HG02943 (cell line): ENCODE data around the gene TADA1.

Experiments used
- ATAC-seq: cut with Tn5 transposase; IDR thresholded peaks from one replicate; pipeline ENCODE4 v1.9.1; 2021; ENCODE audit warnings: mild to moderate bottlenecking, low read depth, moderate library complexity; ENCODE audit not compliant: unreplicated experiment

TADA1 gene, protein sequence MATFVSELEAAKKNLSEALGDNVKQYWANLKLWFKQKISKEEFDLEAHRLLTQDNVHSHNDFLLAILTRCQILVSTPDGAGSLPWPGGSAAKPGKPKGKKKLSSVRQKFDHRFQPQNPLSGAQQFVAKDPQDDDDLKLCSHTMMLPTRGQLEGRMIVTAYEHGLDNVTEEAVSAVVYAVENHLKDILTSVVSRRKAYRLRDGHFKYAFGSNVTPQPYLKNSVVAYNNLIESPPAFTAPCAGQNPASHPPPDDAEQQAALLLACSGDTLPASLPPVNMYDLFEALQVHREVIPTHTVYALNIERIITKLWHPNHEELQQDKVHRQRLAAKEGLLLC

DNA sequence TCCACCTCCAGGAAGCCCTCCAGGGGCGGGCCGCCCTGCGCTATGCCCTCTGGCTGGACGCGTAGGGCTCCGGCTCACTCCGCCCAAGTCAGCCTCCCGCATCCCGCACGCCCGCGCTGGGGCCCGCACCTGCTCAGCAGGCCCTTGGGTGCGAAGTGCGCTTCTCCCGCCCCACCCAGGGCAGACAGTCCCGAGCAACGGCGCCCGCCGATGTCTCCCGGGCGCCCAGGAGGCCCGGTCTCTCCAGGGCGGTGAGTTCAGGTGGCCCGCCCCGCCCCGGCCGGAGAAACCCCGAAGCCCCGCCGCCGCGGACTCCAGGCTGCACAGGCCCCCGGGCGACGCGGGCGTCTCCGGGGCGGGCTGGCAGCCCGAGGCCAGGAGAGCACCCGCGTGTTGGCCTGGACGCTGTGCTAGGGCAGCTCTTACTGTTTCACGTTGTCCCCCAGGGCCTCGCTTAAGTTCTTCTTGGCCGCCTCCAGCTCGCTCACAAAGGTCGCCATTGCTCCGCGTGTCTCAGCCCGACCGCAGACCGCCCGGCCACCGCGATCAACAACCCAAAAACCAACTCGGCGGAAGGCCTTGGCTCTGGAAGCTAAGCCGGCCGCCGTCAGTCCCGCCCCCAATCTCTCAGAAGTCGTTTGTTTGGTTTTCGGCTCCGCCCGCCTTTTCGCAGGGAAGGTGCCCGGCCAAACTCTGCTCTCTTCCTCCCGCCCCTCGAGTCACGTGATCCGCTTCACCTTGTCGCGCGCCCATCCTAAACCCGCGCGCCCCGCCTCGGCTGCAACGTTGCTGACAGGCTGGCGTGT, at the start of gene TADA1:
TSS of gene TADA1 (minus strand) at position 531 of the 806 bp plus-strand sequence. CDS start at position 500, 31 bp downstream.
- ATAC-seq, result peak; percentile 94

DNA sequence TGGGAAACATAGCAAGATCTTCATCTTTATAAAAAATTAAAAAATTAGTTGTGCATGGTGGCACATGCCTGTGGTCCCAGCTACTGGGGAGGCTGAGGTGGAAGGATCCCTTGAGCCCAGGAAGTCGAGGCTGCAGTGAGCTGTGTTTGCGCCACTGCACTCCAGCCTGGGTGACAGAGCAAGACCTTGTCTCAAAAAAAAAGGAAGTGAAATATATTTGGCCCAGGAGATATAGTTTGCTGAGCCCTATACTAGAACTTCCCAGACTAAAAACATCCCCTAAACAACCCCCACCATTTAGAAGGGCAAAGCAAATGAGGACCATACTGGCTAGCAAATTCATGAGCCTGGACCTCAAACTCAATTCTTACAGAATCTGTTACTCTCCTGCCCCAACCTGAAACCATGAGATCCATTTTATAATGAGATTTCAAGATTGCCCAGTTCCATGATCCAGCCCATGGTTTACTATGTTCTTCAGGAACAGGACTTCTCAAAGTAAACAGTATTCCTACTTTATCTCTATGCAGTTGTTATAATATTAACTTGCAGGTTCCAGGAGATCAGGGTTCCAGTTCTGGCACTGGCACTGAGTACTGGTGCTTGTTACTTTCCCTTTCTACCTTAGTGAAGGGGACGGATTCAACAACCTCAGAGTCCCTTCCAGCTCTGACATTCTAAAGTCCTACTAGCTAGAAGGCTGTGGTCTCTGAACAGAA, 48.9 kb upstream of the TADA1 start:
- ATAC-seq, result no peak

DNA sequence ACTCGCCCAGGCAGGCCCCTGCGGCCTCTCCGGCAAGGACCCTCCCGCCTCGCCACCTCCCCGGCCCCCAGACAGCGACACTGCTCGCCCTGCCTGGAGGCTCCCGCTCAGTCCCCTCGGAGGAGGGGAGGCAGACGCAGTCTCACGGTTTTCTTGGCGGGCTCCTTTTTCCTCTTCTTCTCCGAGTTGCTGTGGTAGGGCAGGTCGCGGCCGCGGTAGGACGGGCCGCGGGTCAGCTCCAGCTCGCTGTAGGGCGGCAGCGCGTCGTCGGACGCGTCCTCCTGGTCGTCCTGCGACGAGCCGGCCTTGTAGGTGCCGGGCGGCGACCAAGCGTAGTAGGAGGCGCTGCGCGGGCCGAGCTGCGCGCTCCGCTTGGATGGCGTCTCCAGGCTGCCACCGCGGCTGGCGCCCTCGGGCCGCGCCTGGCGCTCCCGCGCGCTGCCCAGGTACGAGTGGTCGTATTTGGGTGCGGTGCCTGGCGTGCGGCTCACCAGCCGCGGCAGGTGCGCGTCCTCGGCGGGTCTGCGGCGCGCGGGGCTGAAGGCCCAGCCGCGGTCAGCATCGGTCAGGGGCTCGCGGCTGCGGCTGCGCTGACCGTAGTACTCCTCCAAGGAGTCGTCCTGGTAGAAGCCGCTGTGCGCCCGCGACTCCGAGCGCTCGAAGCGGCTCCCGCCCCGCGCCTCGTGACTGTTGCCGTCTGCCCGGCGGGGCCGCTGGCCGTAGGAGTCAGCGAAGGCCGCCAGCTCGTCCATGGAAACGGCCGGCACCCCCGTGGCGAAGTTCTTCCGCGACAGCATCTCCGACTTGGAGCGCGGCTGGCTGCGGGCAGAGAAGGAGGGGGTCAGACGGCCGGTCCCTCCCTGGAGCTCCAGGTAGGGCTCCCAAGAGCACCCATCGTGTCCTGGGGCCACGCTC, 44.8 kb upstream of the TADA1 start:
- no peak for ATAC-seq

DNA sequence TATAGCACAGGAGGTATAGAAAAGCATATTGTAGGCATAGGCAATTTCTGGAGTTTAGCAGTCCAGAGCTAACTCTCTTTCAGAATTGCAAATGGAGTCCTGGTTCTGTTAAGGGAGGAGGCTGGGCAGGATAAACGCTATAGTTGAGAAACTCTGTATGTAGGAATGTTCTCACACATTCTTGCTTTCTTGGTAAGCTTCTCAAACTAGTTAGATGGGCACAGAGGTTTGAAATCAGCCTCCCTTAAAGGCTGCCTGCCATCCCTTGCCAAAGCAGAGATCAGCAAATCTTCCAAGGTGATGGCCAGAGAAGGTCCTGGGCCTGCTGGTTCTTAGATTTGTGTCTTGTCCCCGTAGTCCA, 42.9 kb upstream of the TADA1 start:
- ATAC-seq, result no peak

DNA sequence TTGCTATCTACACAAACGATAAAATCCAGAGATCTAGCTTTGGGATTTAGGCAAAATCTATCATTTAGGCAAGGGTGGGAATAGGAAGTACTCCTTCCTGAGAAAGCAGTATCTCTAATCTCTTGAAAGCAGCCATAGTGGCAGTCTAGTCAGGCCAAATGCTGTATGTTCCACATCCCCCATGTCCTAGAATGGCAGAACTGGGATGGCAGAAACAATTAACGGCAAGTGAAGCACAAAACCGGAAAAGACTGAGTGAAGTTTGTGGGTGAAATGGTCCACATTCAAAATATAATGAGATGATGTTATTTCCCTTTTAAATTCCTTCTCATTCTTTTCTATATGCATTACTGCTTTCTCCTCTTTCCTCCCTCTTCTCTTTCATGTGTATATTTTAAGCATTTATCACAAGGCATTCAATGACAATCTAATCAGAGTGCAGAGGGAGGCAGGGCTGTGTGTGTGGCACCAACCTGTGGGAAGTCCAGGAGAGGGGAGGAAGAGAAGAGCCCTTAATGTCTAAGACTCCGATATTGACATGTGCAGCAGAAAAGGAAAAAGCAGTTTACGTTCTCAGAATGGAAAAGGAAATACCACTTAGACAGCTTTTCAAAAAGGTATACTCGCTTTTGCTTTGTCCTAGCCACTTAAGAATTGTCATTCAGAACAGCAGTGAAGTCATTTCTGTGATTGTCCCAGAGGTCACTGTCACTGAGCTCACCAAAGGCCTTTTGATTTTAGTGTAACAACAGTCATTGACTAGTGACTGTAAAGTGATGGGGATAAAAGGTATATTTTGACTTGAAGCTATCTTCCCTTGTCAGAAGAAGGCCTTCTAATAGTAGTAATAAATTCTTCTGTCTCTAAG, 42.3 kb upstream of the TADA1 start:
- no peak for ATAC-seq

DNA sequence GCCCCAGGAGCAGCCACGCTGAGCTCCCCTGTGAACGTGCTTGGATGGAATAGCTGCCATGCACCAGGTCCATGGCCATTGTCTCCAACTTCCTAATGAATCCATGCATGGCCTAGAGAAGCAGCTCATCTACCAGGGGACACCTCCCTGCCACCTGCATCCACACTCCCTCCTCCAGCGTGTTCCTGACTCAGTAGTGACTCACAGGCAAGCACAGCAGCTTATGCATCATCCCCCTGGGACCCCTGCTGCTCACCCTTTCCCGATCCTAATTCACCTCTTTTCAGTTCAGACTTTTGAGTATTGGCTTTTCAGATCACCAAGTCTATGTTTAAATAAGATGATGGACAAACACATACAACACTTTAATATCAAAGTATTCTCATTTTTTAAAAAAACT, 39.9 kb upstream of the TADA1 start:
- no peak for ATAC-seq

DNA sequence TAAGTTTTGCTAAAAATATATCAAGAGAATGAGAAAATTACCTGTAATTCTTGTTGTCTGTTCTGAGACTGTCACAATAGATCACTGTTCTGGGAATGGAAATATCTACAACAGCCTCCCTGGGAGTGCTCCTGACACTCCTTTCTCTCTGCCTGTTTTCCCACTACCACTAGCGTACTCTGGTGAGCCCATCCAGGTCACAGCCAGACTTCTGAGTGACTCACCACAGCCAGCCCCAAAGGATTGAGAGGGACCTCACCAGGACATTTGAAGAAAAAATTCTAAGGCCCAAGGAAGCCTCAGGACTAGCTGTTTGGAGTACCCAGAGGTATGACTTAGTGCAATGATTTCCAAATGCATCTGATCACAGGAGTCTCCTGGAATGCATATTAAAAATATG, 39.0 kb upstream of the TADA1 start:
- no peak for ATAC-seq

DNA sequence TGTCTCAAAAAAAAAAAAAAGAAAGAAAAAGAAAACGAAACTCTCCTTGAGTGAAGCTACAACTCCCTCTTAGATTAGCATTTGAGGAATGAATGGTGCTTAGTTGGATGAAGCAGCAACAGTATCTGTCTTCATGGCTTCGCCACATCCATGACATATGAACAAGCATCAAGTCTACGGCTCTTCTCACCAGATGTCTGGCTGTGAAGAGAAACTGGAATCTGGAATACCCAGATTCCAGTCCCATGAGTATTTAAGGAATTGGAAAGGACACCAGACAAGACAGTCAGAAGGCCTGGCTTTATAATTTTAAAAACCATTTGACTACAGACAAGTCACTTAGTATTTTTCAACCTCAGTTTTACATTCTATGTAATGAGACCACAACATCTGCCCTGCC, 38.0 kb upstream of the TADA1 start:
- ATAC-seq, result no peak

DNA sequence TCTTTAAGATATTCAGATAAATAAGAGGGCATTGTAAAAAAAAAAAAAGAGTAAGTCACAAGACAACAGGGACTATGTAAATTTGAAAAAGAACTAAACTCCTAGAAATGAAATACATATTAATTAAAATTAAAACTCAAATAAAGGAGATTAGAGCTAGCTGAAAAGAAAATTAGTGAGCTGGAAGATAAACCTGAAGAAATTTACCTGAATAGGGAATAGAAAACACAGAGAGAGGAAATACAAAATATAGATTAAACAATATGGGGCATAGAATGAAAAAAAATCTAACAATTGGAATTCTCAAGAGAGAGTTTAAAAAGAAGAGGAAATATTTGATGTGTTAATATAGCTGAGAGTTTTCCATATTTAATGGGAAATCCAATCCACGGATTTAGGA, 35.6 kb upstream of the TADA1 start:
- no peak for ATAC-seq

DNA sequence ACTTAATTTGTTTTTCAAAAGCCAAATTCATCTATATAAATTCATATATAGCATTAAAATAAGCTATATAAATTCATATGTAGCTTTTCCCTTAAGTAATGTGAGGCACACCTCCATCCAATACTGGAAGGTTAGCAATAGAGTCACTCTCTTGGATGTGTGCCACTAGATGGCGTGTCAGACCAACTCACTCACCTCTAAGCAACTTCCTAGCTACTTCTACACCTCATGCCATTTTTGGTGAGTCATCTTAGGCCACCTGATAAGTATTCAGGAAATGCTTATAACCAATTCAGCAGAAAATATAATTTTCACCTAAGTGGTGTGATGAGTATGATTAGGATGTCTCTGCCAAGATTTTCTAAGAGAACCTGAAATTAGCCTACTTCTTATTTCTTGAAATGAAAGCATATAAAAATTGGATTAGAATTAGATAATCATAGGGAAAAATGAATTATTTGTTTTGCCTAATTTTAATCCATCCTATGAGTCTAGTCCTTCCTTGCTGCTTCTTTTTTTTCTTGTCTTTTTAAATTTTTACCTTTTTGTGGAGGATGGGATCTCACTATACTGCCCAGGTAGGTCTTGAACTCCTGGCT, 34.4 kb upstream of the TADA1 start:
- ATAC-seq, result peak; percentile 85

DNA sequence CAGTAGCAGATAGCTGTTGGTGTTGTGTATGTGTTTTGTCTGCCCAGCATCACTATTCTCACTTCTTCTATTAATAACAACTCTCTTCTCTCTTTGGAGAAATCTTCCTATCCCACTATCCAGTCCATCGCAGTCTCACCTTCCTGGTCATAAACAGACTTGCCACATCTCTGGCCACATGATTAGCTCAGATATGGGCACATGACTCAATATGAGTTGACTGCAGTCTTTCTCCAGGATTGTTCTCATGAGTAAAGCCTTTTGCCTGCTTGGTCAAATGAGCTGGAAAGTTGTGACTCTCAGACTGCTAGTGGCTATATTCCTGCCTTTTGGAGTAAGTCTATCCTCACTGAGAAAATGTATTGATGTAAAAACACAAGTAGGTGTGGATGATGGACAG, 32.9 kb upstream of the TADA1 start:
- no peak for ATAC-seq

DNA sequence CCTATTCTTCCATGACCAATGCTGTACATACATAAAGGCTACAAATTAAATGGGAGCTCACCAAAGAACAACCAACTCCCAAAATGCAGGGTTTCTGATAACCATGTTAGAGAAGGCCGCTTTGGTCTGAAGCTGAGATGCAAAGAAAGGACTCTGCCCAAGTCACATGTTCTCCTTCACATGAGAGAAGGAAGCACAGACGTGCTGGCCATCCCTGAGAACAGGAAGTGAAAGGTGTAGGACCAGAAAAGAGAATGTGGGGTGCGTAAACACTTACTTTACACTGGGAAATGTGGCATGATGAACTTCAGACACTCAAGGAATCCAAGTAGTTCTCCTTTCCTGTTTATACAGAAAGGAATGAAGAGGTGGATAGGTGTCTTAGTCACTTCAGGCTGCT, 31.7 kb upstream of the TADA1 start:
- ATAC-seq, result no peak

DNA sequence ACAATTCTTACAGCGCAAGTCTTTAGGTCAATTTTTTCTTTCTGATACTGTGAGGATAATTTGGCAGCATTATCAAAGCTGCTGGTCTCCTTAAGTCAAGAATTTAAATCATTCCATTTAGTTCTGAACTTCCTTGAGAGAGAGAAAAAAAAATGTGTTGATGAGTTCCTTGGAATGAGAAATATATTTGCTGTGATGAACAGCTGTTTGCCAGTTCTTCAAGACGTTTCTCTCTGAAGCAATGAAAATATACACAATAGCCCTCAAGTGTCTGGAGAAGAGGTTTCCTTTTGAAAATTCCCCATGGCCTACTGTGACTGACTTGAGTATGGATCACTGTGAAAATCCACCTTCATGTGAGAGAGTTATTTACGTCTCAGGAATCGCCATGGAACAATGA, 31.0 kb upstream of the TADA1 start:
- ATAC-seq, result no peak

DNA sequence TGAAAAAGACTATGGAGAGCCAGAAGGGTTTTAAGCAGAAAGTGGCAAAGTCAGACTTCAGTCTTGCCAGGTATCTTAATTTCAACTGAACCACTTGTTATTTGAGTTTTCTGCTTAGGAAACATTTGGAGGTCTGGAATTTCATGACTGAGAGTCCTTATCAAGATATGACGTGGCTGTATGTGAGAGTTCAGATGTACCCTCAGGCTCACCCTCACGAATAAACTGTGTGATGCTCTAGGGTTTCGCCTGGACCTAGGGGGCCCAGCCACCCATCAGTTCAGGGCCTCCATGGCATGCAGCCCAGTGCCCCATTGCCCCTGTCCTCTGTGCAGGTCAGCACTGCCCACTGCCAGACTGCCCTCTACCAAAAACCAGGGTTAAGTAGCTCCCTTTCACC, 30.6 kb upstream of the TADA1 start:
- no peak for ATAC-seq

DNA sequence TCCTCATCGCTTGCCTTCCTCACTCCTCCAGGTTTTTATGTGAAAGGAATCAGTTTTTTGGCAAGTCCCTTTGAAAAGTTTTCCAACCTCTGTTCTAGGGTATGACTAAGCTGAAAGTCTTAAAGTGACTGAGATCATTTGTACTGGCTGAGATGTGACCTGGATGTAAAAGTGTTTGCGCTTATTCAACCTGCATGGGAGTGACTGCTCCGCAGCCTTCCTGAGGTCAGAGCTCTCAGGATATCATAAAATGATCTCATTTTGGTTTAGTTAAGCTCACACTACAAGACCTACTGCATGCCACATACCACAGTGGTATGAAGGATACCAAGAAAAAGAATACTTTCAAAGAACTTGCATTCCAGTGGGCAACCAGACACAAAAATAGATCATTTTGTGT, 29.8 kb upstream of the TADA1 start:
- ATAC-seq, result no peak

DNA sequence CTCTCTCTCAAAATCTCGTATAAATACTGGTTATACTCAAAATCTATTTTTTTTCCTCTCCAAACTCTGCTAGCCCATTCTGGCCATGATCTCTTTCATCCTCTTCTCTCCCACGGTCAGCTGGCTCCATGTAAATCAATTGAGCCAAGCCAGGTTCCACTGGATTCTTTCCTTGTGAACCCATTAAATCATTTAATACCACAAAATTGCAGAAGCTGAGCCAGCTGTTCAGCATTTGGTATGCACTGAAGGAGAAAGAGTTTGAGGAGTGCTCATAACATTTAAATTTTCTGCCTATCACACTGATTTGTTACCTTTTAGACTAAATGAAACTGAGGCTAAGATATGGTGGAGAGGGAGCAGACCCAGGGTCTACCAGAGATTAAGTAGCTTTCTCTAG, 29.1 kb upstream of the TADA1 start:
- ATAC-seq, result no peak

DNA sequence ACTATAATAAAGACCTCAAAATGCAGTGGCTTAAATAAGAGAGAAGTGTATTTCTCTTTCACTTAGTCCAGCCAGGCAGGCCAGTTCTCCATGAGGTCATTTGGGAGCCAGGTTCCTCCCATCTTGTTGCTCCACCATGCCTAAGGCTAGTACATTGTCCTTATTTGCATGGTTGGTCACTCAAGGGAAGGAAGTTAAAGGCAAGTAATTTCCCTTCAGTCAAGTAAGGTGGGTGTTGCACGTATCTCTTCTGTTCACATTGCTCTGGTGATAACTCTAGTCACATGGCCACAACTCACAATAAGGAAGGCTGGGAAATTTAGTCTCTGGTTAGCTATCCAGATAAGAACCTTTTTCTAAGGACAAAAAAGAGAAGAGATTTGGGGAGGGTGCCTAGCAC, 27.2 kb upstream of the TADA1 start:
- no peak for ATAC-seq

DNA sequence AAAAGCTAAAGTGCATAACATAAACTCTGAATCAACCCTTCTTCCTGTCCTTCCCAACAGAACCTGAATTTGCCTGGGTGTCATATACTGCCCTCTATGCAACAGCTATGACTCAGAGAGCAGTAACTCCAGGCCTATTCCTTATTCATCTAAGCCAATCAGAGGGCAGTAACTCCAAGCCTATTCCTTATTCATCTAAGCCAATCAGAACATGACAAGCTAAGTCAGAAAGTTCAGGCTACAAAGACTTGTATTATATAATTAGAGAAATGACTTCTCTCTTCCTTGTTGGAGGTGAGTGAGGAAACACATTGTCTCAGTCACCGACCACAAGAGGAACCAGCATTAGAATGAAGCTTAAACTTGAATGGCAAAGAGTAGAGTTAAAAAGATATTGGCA, 26.2 kb upstream of the TADA1 start:
- ATAC-seq, result no peak

DNA sequence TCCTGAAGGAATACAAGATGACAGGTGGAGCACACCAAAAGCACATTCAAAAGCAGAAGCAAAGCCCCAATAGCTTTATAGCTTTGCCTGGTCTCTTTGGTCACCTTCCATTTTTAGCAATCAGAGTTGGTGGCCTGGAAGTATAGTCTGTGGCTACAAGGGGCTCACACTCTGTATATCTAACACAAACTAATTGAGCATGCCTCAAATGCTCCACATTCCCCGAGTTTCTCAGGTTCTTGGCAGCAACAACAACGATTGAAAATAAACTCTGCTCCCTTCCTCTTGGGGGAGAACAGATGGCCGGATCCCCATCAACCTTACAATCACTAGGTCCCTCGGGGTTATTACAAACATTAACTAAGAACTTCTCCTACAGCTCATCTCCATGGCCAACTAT, 24.9 kb upstream of the TADA1 start:
- ATAC-seq, result no peak
